Ascending aorta (tissue), 2 donors: Measurements from ENCODE around the gene OSBPL10. TPM values are rescaled to one million over a fixed set of nuclear protein-coding genes. Genes with fewer than 3 reads are reported as not detected.

Experiments
- DNase-seq, 2 donors: peaks; one replicate each; pipeline ENCODE4 v3.0.0-alpha.2; 2019; ENCODE audit warnings: low spot score in 2 of 2
- H3K27ac ChIP-seq, 2 donors: fragments of 200-600 bp; sonication (generic); one replicate each; pipeline ENCODE4 v1.5.1; 2016 to 2017; ENCODE audit warnings: mild to moderate bottlenecking in 1 of 2
- H3K27me3 ChIP-seq: fragments of 200-600 bp; sonication (generic); one replicate; pipeline ENCODE4 v1.5.1; 2017
- H3K36me3 ChIP-seq, 2 donors: fragments of 200-600 bp; sonication (generic); one replicate each; pipeline ENCODE4 v1.5.1; 2016
- H3K4me1 ChIP-seq, 2 donors: fragments of 200-600 bp; sonication (generic); one replicate each; pipeline ENCODE4 v1.5.1; 2016 to 2017; ENCODE audit warnings: mild to moderate bottlenecking in 1 of 2
- H3K4me3 ChIP-seq, 2 donors: fragments of 200-600 bp; sonication (generic); one replicate each; pipeline ENCODE4 v1.5.1; 2016 to 2017; ENCODE audit warnings: mild to moderate bottlenecking in 1 of 2
- H3K9me3 ChIP-seq, 2 donors: fragments of 200-600 bp; sonication (generic); one replicate each; pipeline ENCODE4 v1.5.1; 2016
- CTCF ChIP-seq, 3 experiments: fragments of 200-600 bp in 2 of 3; fragments of 450-650 bp in 1 of 3; sonication (generic) in 2 of 3; IDR thresholded peaks; one replicate each; pipeline ENCODE4 v1.5.1; 2016 to 2019; ENCODE audit warnings: antibody characterized with exemption in 3 of 3, mild to moderate bottlenecking in 1 of 3, moderate library complexity in 1 of 3
- intact Hi-C: fragments of 100-400 bp; cut with DNase I; formaldehyde crosslinking; loops from one replicate; pipeline ENCODE4 v1.15.1; 2023
- total RNA-seq: library from RNA; depleted of rRNA; stranded (reverse); fragments of >200 nt; gene quantifications from one replicate; pipeline ENCODE4 v1.1.0, GENCODE V29; 2016

OSBPL10 gene
- total RNA-seq, 1 donor from 2014 or later: 169 TPM

- no peak for DNase-seq
- no peak overlapping the region for H3K4me3 ChIP-seq
- H3K27ac ChIP-seq: no peak overlapping the region
- TF ChIP-seq CTCF (IDR thresholded peaks at IDR 0.05): no peak
- no peaks in the 10 kb centered on the region for H3K36me3 ChIP-seq
- H3K27me3 ChIP-seq: no peaks in the 10 kb centered on the region
- H3K4me1 ChIP-seq: no peaks in the 10 kb centered on the region
- intact Hi-C loops: no loop called here
- H3K9me3 ChIP-seq: no peaks in the 10 kb centered on the region
Observed at GRCh38 chr3:31725976-31726375, 255.1 kb downstream of the OSBPL10 start.

- no peaks in the 10 kb centered on the region for H3K9me3 ChIP-seq
- H3K4me3 ChIP-seq: no peak overlapping the region
- no peaks in the 10 kb centered on the region for H3K27me3 ChIP-seq
- no peak overlapping the region for H3K27ac ChIP-seq
- no peak for DNase-seq
- intact Hi-C loops: no loop called here
- H3K36me3 ChIP-seq: no peaks in the 10 kb centered on the region
- TF ChIP-seq CTCF (IDR thresholded peaks at IDR 0.05): no peak
- no peaks in the 10 kb centered on the region for H3K4me1 ChIP-seq
Observed at GRCh38 chr3:31725568-31725967, 255.5 kb downstream of the OSBPL10 start.

GRCh38 chr3:31724651-31725050 lies 256.4 kb downstream of the OSBPL10 start:
- no peak for DNase-seq
- Histone ChIP-seq H3K27me3 (no peaks in the 10 kb centered on the region), H3K36me3 (no peaks in the 10 kb centered on the region), H3K4me3 (no peak overlapping the region), H3K4me1 (no peaks in the 10 kb centered on the region), H3K9me3 (no peaks in the 10 kb centered on the region), H3K27ac (no peak overlapping the region)
- TF ChIP-seq CTCF (IDR thresholded peaks at IDR 0.05): peak in 1 of 3 experiments; percentile 5
- intact Hi-C loops: no loop called here

GRCh38 chr3:31724116-31724515 lies 256.9 kb downstream of the OSBPL10 start:
- TF ChIP-seq CTCF (IDR thresholded peaks at IDR 0.05): no peak

GRCh38 chr3:31723701-31724100 lies 257.4 kb downstream of the OSBPL10 start:
- no peaks in the 10 kb centered on the region for H3K9me3 ChIP-seq
- no peak for DNase-seq
- intact Hi-C loops: no loop called here

More at GRCh38 chr3:31724116-31724515, 256.9 kb downstream of the OSBPL10 start:
- Histone ChIP-seq H3K27ac (no peak overlapping the region), H3K9me3 (no peaks in the 10 kb centered on the region), H3K4me3 (no peak overlapping the region), H3K36me3 (no peaks in the 10 kb centered on the region), H3K27me3 (no peaks in the 10 kb centered on the region), H3K4me1 (no peaks in the 10 kb centered on the region)
- intact Hi-C loops: no loop called here
- no peak for DNase-seq

More at GRCh38 chr3:31723701-31724100, 257.4 kb downstream of the OSBPL10 start:
- Histone ChIP-seq H3K27me3 (no peaks in the 10 kb centered on the region), H3K4me1 (no peaks in the 10 kb centered on the region), H3K36me3 (no peaks in the 10 kb centered on the region), H3K4me3 (no peak overlapping the region), H3K27ac (no peak overlapping the region)
- no peak for TF ChIP-seq CTCF (IDR thresholded peaks at IDR 0.05)
